Activated naive CD4-positive, alpha-beta T cell treated with anti-CD3 and anti-CD28 coated beads, Interleukin-2, amount 50 U/mL, for 24 hours (primary cell): ENCODE results near the gene PRB3.

Source experiments
- H3K27ac Mint-ChIP-seq: one replicate; pipeline ENCODE4 v1.8.0; 2021; ENCODE audit warnings: mild to moderate bottlenecking, mixed read lengths
- H3K27me3 Mint-ChIP-seq: one replicate; pipeline ENCODE4 v1.8.0; 2021; ENCODE audit warnings: mixed read lengths
- H3K36me3 Mint-ChIP-seq: one replicate; pipeline ENCODE4 v1.8.0; 2021; ENCODE audit warnings: mixed read lengths
- H3K4me1 Mint-ChIP-seq: one replicate; pipeline ENCODE4 v1.8.0; 2021; ENCODE audit warnings: mixed read lengths
- H3K4me3 Mint-ChIP-seq: one replicate; pipeline ENCODE4 v1.8.0; 2021; ENCODE audit warnings: mild to moderate bottlenecking, mixed read lengths
- H3K9me3 Mint-ChIP-seq: one replicate; pipeline ENCODE4 v1.8.0; 2021; ENCODE audit warnings: mixed read lengths

Gene PRB3

GRCh38 chr12:11269607-11270006 lies at the start of gene PRB3:
Gene PRB3 (minus strand): TSS chr12:11269707. CDS start chr12:11269669, 38 bp downstream.
- no peaks in the 10 kb centered on the region for H3K27me3 Mint-ChIP-seq
- H3K36me3 Mint-ChIP-seq: no peaks in the 10 kb centered on the region
- H3K4me1 Mint-ChIP-seq: no peaks in the 10 kb centered on the region
- no peaks in the 10 kb centered on the region for H3K9me3 Mint-ChIP-seq
- no peak within 1 kb of the TSS for H3K27ac Mint-ChIP-seq
- no peak within 1 kb of the TSS for H3K4me3 Mint-ChIP-seq

GRCh38 chr12:11310336-11310735 lies 40.8 kb upstream of the PRB3 start, which contains the start of gene PRB4:
Gene PRB4 (minus strand): TSS chr12:11310436. CDS start chr12:11310398, 38 bp downstream.
- Mint-ChIP-seq H3K27ac (no peak within 1 kb of the TSS), H3K4me1 (no peaks in the 10 kb centered on the region), H3K9me3 (peaks cover 21% of the 10 kb centered on the region), H3K36me3 (peaks cover 18% of the 10 kb centered on the region), H3K27me3 (peaks cover 1% of the 10 kb centered on the region), H3K4me3 (no peak within 1 kb of the TSS)

- H3K9me3 Mint-ChIP-seq: peaks cover 19% of the 10 kb centered on the region
- H3K36me3 Mint-ChIP-seq: peaks cover 7% of the 10 kb centered on the region
- peaks cover 1% of the 10 kb centered on the region for H3K27me3 Mint-ChIP-seq
- no peaks in the 10 kb centered on the region for H3K4me1 Mint-ChIP-seq
- H3K4me3 Mint-ChIP-seq: no peak overlapping the region
- H3K27ac Mint-ChIP-seq: no peak overlapping the region
Observed at GRCh38 chr12:11307143-11307542, 37.6 kb upstream of the PRB3 start.

GRCh38 chr12:11273449-11273848 lies 3.9 kb upstream of the PRB3 start:
- Mint-ChIP-seq H3K27ac (no peak overlapping the region), H3K27me3 (no peaks in the 10 kb centered on the region), H3K9me3 (no peaks in the 10 kb centered on the region), H3K4me3 (no peak overlapping the region), H3K4me1 (no peaks in the 10 kb centered on the region), H3K36me3 (peaks cover 3% of the 10 kb centered on the region)

- H3K4me3 Mint-ChIP-seq: no peak overlapping the region
- H3K9me3 Mint-ChIP-seq: peaks cover 14% of the 10 kb centered on the region
- no peak overlapping the region for H3K27ac Mint-ChIP-seq
- H3K36me3 Mint-ChIP-seq: peaks cover 7% of the 10 kb centered on the region
- no peaks in the 10 kb centered on the region for H3K4me1 Mint-ChIP-seq
- H3K27me3 Mint-ChIP-seq: no peaks in the 10 kb centered on the region
Observed at GRCh38 chr12:11264501-11264900, 5.0 kb downstream of the PRB3 start.

GRCh38 chr12:11246489-11246888 lies 23.0 kb downstream of the PRB3 start:
- Mint-ChIP-seq H3K27ac (no peak overlapping the region), H3K36me3 (peaks cover 17% of the 10 kb centered on the region), H3K4me3 (no peak overlapping the region), H3K27me3 (no peaks in the 10 kb centered on the region), H3K4me1 (no peaks in the 10 kb centered on the region), H3K9me3 (peaks cover 6% of the 10 kb centered on the region)

- peaks cover 17% of the 10 kb centered on the region for H3K36me3 Mint-ChIP-seq
- no peaks in the 10 kb centered on the region for H3K9me3 Mint-ChIP-seq
- no peak overlapping the region for H3K27ac Mint-ChIP-seq
- no peaks in the 10 kb centered on the region for H3K27me3 Mint-ChIP-seq
- H3K4me1 Mint-ChIP-seq: no peaks in the 10 kb centered on the region
- H3K4me3 Mint-ChIP-seq: no peak overlapping the region
Observed at GRCh38 chr12:11242656-11243055, 26.9 kb downstream of the PRB3 start.

GRCh38 chr12:11240348-11240930 lies 29.1 kb downstream of the PRB3 start:
- Mint-ChIP-seq H3K4me1 (no peaks in the 10 kb centered on the region), H3K27ac (no peak overlapping the region), H3K4me3 (no peak overlapping the region), H3K36me3 (peaks cover 21% of the 10 kb centered on the region), H3K27me3 (no peaks in the 10 kb centered on the region), H3K9me3 (no peaks in the 10 kb centered on the region)

GRCh38 chr12:11238275-11238674 lies 31.2 kb downstream of the PRB3 start:
- Mint-ChIP-seq H3K27ac (no peak overlapping the region), H3K4me1 (no peaks in the 10 kb centered on the region), H3K27me3 (no peaks in the 10 kb centered on the region), H3K36me3 (peaks cover 20% of the 10 kb centered on the region), H3K9me3 (no peaks in the 10 kb centered on the region), H3K4me3 (no peak overlapping the region)

GRCh38 chr12:11233532-11233931 lies 36.0 kb downstream of the PRB3 start:
- Mint-ChIP-seq H3K27me3 (no peaks in the 10 kb centered on the region), H3K9me3 (no peaks in the 10 kb centered on the region), H3K4me3 (no peak overlapping the region), H3K36me3 (peaks cover 16% of the 10 kb centered on the region), H3K27ac (no peak overlapping the region), H3K4me1 (no peaks in the 10 kb centered on the region)

- no peaks in the 10 kb centered on the region for H3K4me1 Mint-ChIP-seq
- H3K4me3 Mint-ChIP-seq: no peak overlapping the region
- peaks cover 4% of the 10 kb centered on the region for H3K36me3 Mint-ChIP-seq
- no peaks in the 10 kb centered on the region for H3K27me3 Mint-ChIP-seq
- no peaks in the 10 kb centered on the region for H3K9me3 Mint-ChIP-seq
- H3K27ac Mint-ChIP-seq: no peak overlapping the region
Observed at GRCh38 chr12:11228296-11228879, 41.1 kb downstream of the PRB3 start.

- Mint-ChIP-seq H3K27me3 (no peaks in the 10 kb centered on the region), H3K9me3 (no peaks in the 10 kb centered on the region), H3K36me3 (peaks cover 4% of the 10 kb centered on the region), H3K4me1 (no peaks in the 10 kb centered on the region), H3K4me3 (no peak overlapping the region), H3K27ac (no peak overlapping the region)
Observed at GRCh38 chr12:11227373-11227772, 42.1 kb downstream of the PRB3 start.
